Measurements from ENCODE around the gene PCNA.

PCNA gene

GRCh38 chr20:5143851-5144250, 24.1 kb upstream of the PCNA start:
- Histone ChIP-seq H3K36me3 (ENCODE audit: control insufficient read depth, insufficient read depth, low read length) (no peaks in the 10 kb centered on the region), H3K4me3 (ENCODE audit: low read depth, low read length) (no peak overlapping the region), H3K4me2 (ENCODE audit: low read length) (no peak overlapping the region), H3K9ac (no peak overlapping the region), H2AFZ (no peak overlapping the region), H3K4me1 (peaks cover 8% of the 10 kb centered on the region), H3K27me3 (ENCODE audit: control insufficient read depth, insufficient read depth, low read length) (no peaks in the 10 kb centered on the region), H3K9me3 (ENCODE audit: control insufficient read depth, low read length) (no peaks in the 10 kb centered on the region), H3K27ac (no peak overlapping the region), H3K79me2 (peaks cover 68% of the 10 kb centered on the region)
- TF ChIP-seq CTCF (IDR thresholded peaks at IDR 0.05): no peak

- H3K27me3 ChIP-seq (ENCODE audit: control insufficient read depth, insufficient read depth, low read length): no peaks in the 10 kb centered on the region
- no peak overlapping the region for H3K4me2 ChIP-seq (ENCODE audit: low read length)
- TF ChIP-seq CTCF (IDR thresholded peaks at IDR 0.05): no peak
- H3K79me2 ChIP-seq: peaks cover 67% of the 10 kb centered on the region
- H3K9ac ChIP-seq: no peak overlapping the region
- H3K4me3 ChIP-seq (ENCODE audit: low read depth, low read length): no peak overlapping the region
- H3K27ac ChIP-seq: no peak overlapping the region
- no peak overlapping the region for H2AFZ ChIP-seq
- H3K36me3 ChIP-seq (ENCODE audit: control insufficient read depth, insufficient read depth, low read length): no peaks in the 10 kb centered on the region
- H3K9me3 ChIP-seq (ENCODE audit: control insufficient read depth, low read length): no peaks in the 10 kb centered on the region
- peaks cover 8% of the 10 kb centered on the region for H3K4me1 ChIP-seq
These were observed 21.9 kb upstream of the PCNA start for GRCh38 chr20:5141615-5142014.

DNA sequence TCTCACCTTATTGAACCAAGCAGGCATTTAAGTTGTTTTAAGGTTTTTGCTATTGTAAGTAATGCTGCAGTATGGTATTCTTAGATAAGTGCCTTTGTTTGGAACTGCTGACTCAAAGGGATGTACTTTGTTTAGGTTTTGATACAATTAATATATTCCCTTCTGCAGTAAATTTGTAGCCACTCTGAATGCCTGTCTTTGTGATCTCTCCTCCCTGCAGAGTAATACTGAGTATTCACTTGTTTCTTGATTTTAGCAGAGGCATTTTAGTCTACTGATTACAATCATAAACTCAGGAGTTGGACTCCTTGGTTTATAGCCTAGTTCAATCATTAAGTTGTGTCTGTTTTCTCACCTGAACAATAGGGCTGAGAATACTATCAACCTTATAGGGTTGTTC, 20.4 kb upstream of the PCNA start:
- H3K4me3 ChIP-seq (ENCODE audit: low read depth, low read length): no peak overlapping the region
- TF ChIP-seq CTCF (IDR thresholded peaks at IDR 0.05): no peak
- H3K4me2 ChIP-seq (ENCODE audit: low read length): no peak overlapping the region
- H3K9ac ChIP-seq: no peak overlapping the region
- H3K36me3 ChIP-seq (ENCODE audit: control insufficient read depth, insufficient read depth, low read length): no peaks in the 10 kb centered on the region
- peaks cover 4% of the 10 kb centered on the region for H3K4me1 ChIP-seq
- peaks cover 72% of the 10 kb centered on the region for H3K79me2 ChIP-seq
- no peak overlapping the region for H3K27ac ChIP-seq
- no peaks in the 10 kb centered on the region for H3K9me3 ChIP-seq (ENCODE audit: control insufficient read depth, low read length)
- H3K27me3 ChIP-seq (ENCODE audit: control insufficient read depth, insufficient read depth, low read length): no peaks in the 10 kb centered on the region
- no peak overlapping the region for H2AFZ ChIP-seq

DNA sequence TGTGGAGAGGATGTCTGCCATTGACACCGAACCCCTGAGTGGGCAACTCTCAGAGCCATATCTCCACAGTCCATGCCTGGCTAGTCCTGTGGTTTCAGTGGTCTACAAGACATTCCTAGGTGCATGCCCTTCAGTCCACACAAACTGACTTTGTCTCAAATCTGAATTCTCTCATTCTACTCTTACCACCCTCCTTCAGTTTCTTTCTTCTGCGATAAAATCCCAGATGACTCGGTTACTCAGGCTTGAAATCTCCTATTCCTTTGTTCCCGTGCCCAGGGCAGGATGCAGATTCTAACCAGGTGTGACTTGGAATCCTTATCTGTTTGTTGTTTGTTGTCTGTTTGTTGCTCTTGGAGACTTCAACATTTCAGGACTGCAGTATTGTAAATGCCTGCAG, 16.3 kb upstream of the PCNA start:
- Histone ChIP-seq H3K9me3 (ENCODE audit: control insufficient read depth, low read length) (no peaks in the 10 kb centered on the region), H2AFZ (no peak overlapping the region), H3K4me1 (peaks cover 4% of the 10 kb centered on the region), H3K9ac (no peak overlapping the region), H3K27ac (no peak overlapping the region), H3K79me2 (peaks cover 71% of the 10 kb centered on the region), H3K36me3 (ENCODE audit: control insufficient read depth, insufficient read depth, low read length) (no peaks in the 10 kb centered on the region), H3K4me2 (ENCODE audit: low read length) (no peak overlapping the region), H3K4me3 (ENCODE audit: low read depth, low read length) (no peak overlapping the region), H3K27me3 (ENCODE audit: control insufficient read depth, insufficient read depth, low read length) (no peaks in the 10 kb centered on the region)
- TF ChIP-seq CTCF (IDR thresholded peaks at IDR 0.05): no peak

DNA sequence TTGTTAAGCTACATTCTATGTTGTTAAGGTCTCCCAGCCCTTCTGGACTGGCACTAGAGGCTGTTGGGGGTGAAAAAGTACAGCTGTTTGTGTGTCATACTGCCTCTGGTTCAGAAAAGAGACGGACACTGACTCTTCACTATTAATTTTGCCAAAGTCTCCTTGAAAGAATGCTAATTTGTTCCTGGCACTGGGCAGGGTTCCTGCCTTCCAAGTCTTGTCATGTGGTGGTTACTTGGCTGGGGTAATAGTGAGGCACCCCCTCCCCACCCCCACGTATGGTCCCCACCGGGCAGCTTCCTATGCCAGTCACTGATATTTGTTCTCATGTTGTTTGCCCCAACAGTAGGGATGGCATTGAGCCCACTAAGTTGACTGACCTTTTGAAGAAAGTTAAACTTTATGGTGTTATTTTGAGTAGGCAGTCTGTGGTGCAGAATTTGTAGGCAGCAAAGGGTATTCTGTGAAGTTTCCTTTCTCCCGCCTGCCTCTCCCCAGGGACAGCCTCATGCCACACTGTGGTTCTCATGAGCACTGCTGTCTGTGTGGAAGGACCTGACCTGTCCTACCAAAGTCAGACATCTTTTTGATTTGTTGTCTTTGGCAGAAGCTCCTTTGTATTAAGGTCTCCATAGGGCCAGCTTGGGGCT, 15.7 kb upstream of the PCNA start:
- Histone ChIP-seq H3K4me2 (ENCODE audit: low read length) (no peak overlapping the region), H3K27me3 (ENCODE audit: control insufficient read depth, insufficient read depth, low read length) (no peaks in the 10 kb centered on the region), H3K36me3 (ENCODE audit: control insufficient read depth, insufficient read depth, low read length) (no peaks in the 10 kb centered on the region), H2AFZ (no peak overlapping the region), H3K4me1 (peaks cover 4% of the 10 kb centered on the region), H3K79me2 (peaks cover 69% of the 10 kb centered on the region), H3K27ac (no peak overlapping the region), H3K9me3 (ENCODE audit: control insufficient read depth, low read length) (no peaks in the 10 kb centered on the region), H3K9ac (no peak overlapping the region), H3K4me3 (ENCODE audit: low read depth, low read length) (no peak overlapping the region)
- TF ChIP-seq CTCF (IDR thresholded peaks at IDR 0.05): no peak

Measured in parathyroid adenoma (tissue), 2 donors.